Effector CD8-positive, alpha-beta T cell (primary cell): Measurements from ENCODE around the gene SREK1IP1.

Experiments used
- DNase-seq: peaks from one replicate; lab custom pipeline; 2025; lab: John Stamatoyannopoulos, UW

The SREK1IP1 gene

GRCh38 chr5:64685866-64686265 is 82.6 kb downstream of the SREK1IP1 start:
- no peak for DNase-seq

- DNase-seq = no peak
Measured at GRCh38 chr5:64682608-64683007, 85.9 kb downstream of the SREK1IP1 start.

- DNase-seq = no peak
Measured at GRCh38 chr5:64680289-64680688, 88.2 kb downstream of the SREK1IP1 start.

- DNase-seq = no peak
Measured at GRCh38 chr5:64678374-64678773, 90.1 kb downstream of the SREK1IP1 start.

- DNase-seq = no peak
Measured at GRCh38 chr5:64671678-64672077, 96.8 kb downstream of the SREK1IP1 start.

GRCh38 chr5:64670277-64670676 is 98.2 kb downstream of the SREK1IP1 start:
- no peak for DNase-seq
